Endothelial cell (in vitro differentiated cells): ENCODE measurements around the gene TAGLN2. TPM values are rescaled to one million over a fixed set of nuclear protein-coding genes. Genes with fewer than 3 reads are reported as not detected.

Source experiments
- DNase-seq: peaks from one replicate; pipeline ENCODE4 v3.0.0; 2021; ENCODE audit warnings: low spot score
- H3K27ac Mint-ChIP-seq: one replicate; pipeline ENCODE4 v1.8.0; 2021; ENCODE audit warnings: mixed read lengths, inconsistent platforms; ENCODE audit not compliant: unreplicated experiment
- H3K27me3 Mint-ChIP-seq: one replicate; pipeline ENCODE4 v1.8.0; 2021; ENCODE audit warnings: mild to moderate bottlenecking, moderate library complexity, mixed read lengths, inconsistent platforms; ENCODE audit not compliant: unreplicated experiment
- H3K36me3 Mint-ChIP-seq: one replicate; pipeline ENCODE4 v1.8.0; 2021; ENCODE audit warnings: mild to moderate bottlenecking, low read depth, mixed read lengths, inconsistent platforms; ENCODE audit not compliant: unreplicated experiment
- H3K4me1 Mint-ChIP-seq: one replicate; pipeline ENCODE4 v1.8.0; 2021; ENCODE audit warnings: mild to moderate bottlenecking, mixed read lengths, inconsistent platforms; ENCODE audit not compliant: unreplicated experiment
- H3K4me3 Mint-ChIP-seq: one replicate; pipeline ENCODE4 v1.8.0; 2021; ENCODE audit warnings: mild to moderate bottlenecking, mixed read lengths, inconsistent platforms; ENCODE audit not compliant: unreplicated experiment
- H3K9me3 Mint-ChIP-seq: one replicate; pipeline ENCODE4 v1.8.0; 2021; ENCODE audit warnings: mixed read lengths, inconsistent platforms; ENCODE audit not compliant: unreplicated experiment
- CTCF ChIP-seq: fragments of 200-600 bp; sonication (generic); IDR thresholded peaks from one replicate; pipeline ENCODE4 v1.5.0; 2021; ENCODE audit warnings: antibody characterized with exemption; ENCODE audit not compliant: unreplicated experiment
- total RNA-seq: library from RNA; stranded (reverse); fragmentation: NEBNext Ultra II Directional; extraction: Animal tissue kit (Norgen Biotek cat#: 25700); gene quantifications from one replicate; pipeline ENCODE4 v1.2.1, GENCODE V29; 2021; ENCODE audit not compliant: unreplicated experiment

Gene TAGLN2
- total RNA-seq, 1 donor from 2014 or later, result 95.2 TPM

GRCh38 chr1:159955456-159955855 lies 30.1 kb upstream of the TAGLN2 start:
- Mint-ChIP-seq H3K36me3 (no peaks in the 10 kb centered on the region), H3K4me3 (no peak overlapping the region), H3K27me3 (peaks cover 3% of the 10 kb centered on the region), H3K4me1 (peaks cover 3% of the 10 kb centered on the region), H3K9me3 (no peaks in the 10 kb centered on the region), H3K27ac (no peak overlapping the region)
- TF ChIP-seq CTCF, result no peak
- DNase-seq, result no peak

GRCh38 chr1:159953536-159954515 lies 28.5 kb upstream of the TAGLN2 start, which contains the start of gene SLAMF9:
Gene SLAMF9 (minus strand): TSS chr1:159954237. CDS start chr1:159954137, 100 bp downstream.
- no peak within 1 kb of the TSS for H3K27ac Mint-ChIP-seq
- peaks cover 3% of the 10 kb centered on the region for H3K4me1 Mint-ChIP-seq
- no peak for DNase-seq
- H3K27me3 Mint-ChIP-seq, result peaks cover 2% of the 10 kb centered on the region
- H3K9me3 Mint-ChIP-seq, result no peaks in the 10 kb centered on the region
- no peaks in the 10 kb centered on the region for H3K36me3 Mint-ChIP-seq
- H3K4me3 Mint-ChIP-seq, result no peak within 1 kb of the TSS
- TF ChIP-seq CTCF, result no peak

GRCh38 chr1:159952932-159953331 lies 27.6 kb upstream of the TAGLN2 start:
- Mint-ChIP-seq H3K9me3 (no peaks in the 10 kb centered on the region), H3K4me3 (no peak overlapping the region), H3K36me3 (no peaks in the 10 kb centered on the region), H3K27me3 (peaks cover 2% of the 10 kb centered on the region), H3K27ac (no peak overlapping the region), H3K4me1 (peaks cover 3% of the 10 kb centered on the region)
- no peak for TF ChIP-seq CTCF
- no peak for DNase-seq

GRCh38 chr1:159951551-159951950 lies 26.2 kb upstream of the TAGLN2 start:
- Mint-ChIP-seq H3K27ac (no peak overlapping the region), H3K4me1 (peaks cover 3% of the 10 kb centered on the region), H3K4me3 (no peak overlapping the region), H3K9me3 (no peaks in the 10 kb centered on the region), H3K27me3 (peaks cover 2% of the 10 kb centered on the region), H3K36me3 (no peaks in the 10 kb centered on the region)
- DNase-seq, result no peak
- no peak for TF ChIP-seq CTCF

GRCh38 chr1:159951016-159951415 lies 25.7 kb upstream of the TAGLN2 start:
- Mint-ChIP-seq H3K4me1 (peaks cover 3% of the 10 kb centered on the region), H3K27me3 (peaks cover 4% of the 10 kb centered on the region), H3K4me3 (no peak overlapping the region), H3K36me3 (no peaks in the 10 kb centered on the region), H3K27ac (no peak overlapping the region), H3K9me3 (no peaks in the 10 kb centered on the region)
- DNase-seq, result no peak
- TF ChIP-seq CTCF, result no peak
